Measurements from ENCODE around the gene MUSTN1.

The MUSTN1 gene

GRCh38 chr3:52880474-52880873 lies 45.7 kb upstream of the MUSTN1 start:
- ATAC-seq (ENCODE audit: insufficient read depth, low read depth) (no peak), DNase-seq (no peak)
- peaks cover 8% of the 10 kb centered on the region for H4K20me1 ChIP-seq (ENCODE audit: insufficient read depth, low read length)
- H3K79me2 ChIP-seq (ENCODE audit: insufficient read depth, low read length): 0 out of 2 replicates have a peak, but pooled peaks cover 5% of the 10 kb centered on the region
- no peak overlapping the region for H3K27ac ChIP-seq (ENCODE audit: low read length)
- H3K9me3 ChIP-seq (ENCODE audit: insufficient read depth, low read length, severe bottlenecking): peaks cover 3% of the 10 kb centered on the region
- no peaks in the 10 kb centered on the region for H3K27me3 ChIP-seq (ENCODE audit: insufficient read depth, low read length, poor library complexity)
- no peak overlapping the region for H3K4me2 ChIP-seq (ENCODE audit: insufficient read depth, low read length)
- TF ChIP-seq CTCF (IDR thresholded peaks at IDR 0.05; ENCODE audit: borderline replicate concordance, extremely low read depth, low read length, poor library complexity, severe bottlenecking): no peak
- TF ChIP-seq EZH2 (IDR thresholded peaks at IDR 0.05; ENCODE audit: borderline replicate concordance, low read depth, low read length, severe bottlenecking): no peak
- 0 out of 2 replicates have a peak, but pooled peaks cover under 1% of the 10 kb centered on the region for H3K4me1 ChIP-seq (ENCODE audit: insufficient read depth, low read length)
- H3K36me3 ChIP-seq (ENCODE audit: insufficient read depth, low read length): peaks cover 7% of the 10 kb centered on the region; the same call in 1 of the 2 replicates
- no peak overlapping the region for H2AFZ ChIP-seq (ENCODE audit: low read depth, low read length)
- no peak overlapping the region for H3K4me3 ChIP-seq (ENCODE audit: low read depth in 1 of 2, low read length in 2 of 2)
- no peak overlapping the region for H3K9ac ChIP-seq (ENCODE audit: low read depth, low read length)

GRCh38 chr3:52880047-52880446 lies 45.2 kb upstream of the MUSTN1 start:
- H3K27ac ChIP-seq (ENCODE audit: low read length): no peak overlapping the region
- H2AFZ ChIP-seq (ENCODE audit: low read depth, low read length): no peak overlapping the region
- H3K36me3 ChIP-seq (ENCODE audit: insufficient read depth, low read length): 0 out of 2 replicates have a peak, but pooled peaks cover 3% of the 10 kb centered on the region
- DNase-seq (no peak), ATAC-seq (ENCODE audit: insufficient read depth, low read depth) (no peak)
- H3K27me3 ChIP-seq (ENCODE audit: insufficient read depth, low read length, poor library complexity): no peaks in the 10 kb centered on the region
- peaks cover 7% of the 10 kb centered on the region; the same call in 1 of the 2 replicates for H3K79me2 ChIP-seq (ENCODE audit: insufficient read depth, low read length)
- TF ChIP-seq EZH2 (IDR thresholded peaks at IDR 0.05; ENCODE audit: borderline replicate concordance, low read depth, low read length, severe bottlenecking): no peak
- no peak for TF ChIP-seq CTCF (IDR thresholded peaks at IDR 0.05; ENCODE audit: borderline replicate concordance, extremely low read depth, low read length, poor library complexity, severe bottlenecking)
- H3K4me3 ChIP-seq (ENCODE audit: low read depth in 1 of 2, low read length in 2 of 2): no peak overlapping the region
- no peak overlapping the region for H3K9ac ChIP-seq (ENCODE audit: low read depth, low read length)
- peaks cover 3% of the 10 kb centered on the region; the same call in 1 of the 2 replicates for H3K4me1 ChIP-seq (ENCODE audit: insufficient read depth, low read length)
- H3K4me2 ChIP-seq (ENCODE audit: insufficient read depth, low read length): no peak overlapping the region
- H4K20me1 ChIP-seq (ENCODE audit: insufficient read depth, low read length): peaks cover 13% of the 10 kb centered on the region
- H3K9me3 ChIP-seq (ENCODE audit: insufficient read depth, low read length, severe bottlenecking): no peaks in the 10 kb centered on the region

- Histone ChIP-seq H3K9me3 (ENCODE audit: insufficient read depth, low read length, severe bottlenecking) (no peaks in the 10 kb centered on the region), H3K36me3 (ENCODE audit: insufficient read depth, low read length) (no peaks in the 10 kb centered on the region), H3K79me2 (ENCODE audit: insufficient read depth, low read length) (peaks cover 7% of the 10 kb centered on the region; the same call in 1 of the 2 replicates), H3K27me3 (ENCODE audit: insufficient read depth, low read length, poor library complexity) (no peaks in the 10 kb centered on the region), H3K27ac (ENCODE audit: low read length) (no peak overlapping the region), H4K20me1 (ENCODE audit: insufficient read depth, low read length) (peaks cover 13% of the 10 kb centered on the region), H3K9ac (ENCODE audit: low read depth, low read length) (no peak overlapping the region), H3K4me1 (ENCODE audit: insufficient read depth, low read length) (peaks cover 3% of the 10 kb centered on the region; the same call in 1 of the 2 replicates), H2AFZ (ENCODE audit: low read depth, low read length) (no peak overlapping the region), H3K4me3 (ENCODE audit: low read depth in 1 of 2, low read length in 2 of 2) (no peak overlapping the region), H3K4me2 (ENCODE audit: insufficient read depth, low read length) (no peak overlapping the region)
- no peak for ATAC-seq (ENCODE audit: insufficient read depth, low read depth)
- DNase-seq: no peak
- TF ChIP-seq EZH2 (IDR thresholded peaks at IDR 0.05; ENCODE audit: borderline replicate concordance, low read depth, low read length, severe bottlenecking) (no peak), CTCF (IDR thresholded peaks at IDR 0.05; ENCODE audit: borderline replicate concordance, extremely low read depth, low read length, poor library complexity, severe bottlenecking) (no peak)
These were observed 44.8 kb upstream of the MUSTN1 start for GRCh38 chr3:52879581-52879980.

Data from DND-41 (cell line).